LNCaP clone FGC (cell line): ENCODE data around the gene FUCA1.

Experiments used
- DNase-seq: peaks from one replicate; pipeline ENCODE4 v3.0.0-alpha.2; 2011; ENCODE audit warnings: low read depth
- H3K4me3 ChIP-seq: 2 replicates; pipeline ENCODE4 v1.5.1; 2011; ENCODE audit warnings: mild to moderate bottlenecking, low read depth, low read length, control low read depth
- TF ChIP-seq, protein P1 (sequence below): IDR thresholded peaks from 2 replicates; pipeline ENCODE4 v1.5.1; 2012; ENCODE audit warnings: mild to moderate bottlenecking; ENCODE audit not compliant: control insufficient read depth, insufficient read depth; ENCODE audit errors: extremely low read depth

The FUCA1 gene

GRCh38 chr1:23875382-23875781 is 7.3 kb upstream of the FUCA1 start:
- H3K4me3 ChIP-seq = no peak overlapping the region
- DNase-seq = no peak
- TF ChIP-seq, protein P1, sequence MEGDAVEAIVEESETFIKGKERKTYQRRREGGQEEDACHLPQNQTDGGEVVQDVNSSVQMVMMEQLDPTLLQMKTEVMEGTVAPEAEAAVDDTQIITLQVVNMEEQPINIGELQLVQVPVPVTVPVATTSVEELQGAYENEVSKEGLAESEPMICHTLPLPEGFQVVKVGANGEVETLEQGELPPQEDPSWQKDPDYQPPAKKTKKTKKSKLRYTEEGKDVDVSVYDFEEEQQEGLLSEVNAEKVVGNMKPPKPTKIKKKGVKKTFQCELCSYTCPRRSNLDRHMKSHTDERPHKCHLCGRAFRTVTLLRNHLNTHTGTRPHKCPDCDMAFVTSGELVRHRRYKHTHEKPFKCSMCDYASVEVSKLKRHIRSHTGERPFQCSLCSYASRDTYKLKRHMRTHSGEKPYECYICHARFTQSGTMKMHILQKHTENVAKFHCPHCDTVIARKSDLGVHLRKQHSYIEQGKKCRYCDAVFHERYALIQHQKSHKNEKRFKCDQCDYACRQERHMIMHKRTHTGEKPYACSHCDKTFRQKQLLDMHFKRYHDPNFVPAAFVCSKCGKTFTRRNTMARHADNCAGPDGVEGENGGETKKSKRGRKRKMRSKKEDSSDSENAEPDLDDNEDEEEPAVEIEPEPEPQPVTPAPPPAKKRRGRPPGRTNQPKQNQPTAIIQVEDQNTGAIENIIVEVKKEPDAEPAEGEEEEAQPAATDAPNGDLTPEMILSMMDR = no peak

- TF ChIP-seq, protein P1 = no peak
- DNase-seq = no peak
- no peak overlapping the region for H3K4me3 ChIP-seq
Observed at GRCh38 chr1:23872421-23872820, 4.3 kb upstream of the FUCA1 start.

GRCh38 chr1:23869051-23869450 is 961 bp upstream of the FUCA1 start:
- no peak for DNase-seq
- H3K4me3 ChIP-seq = no peak overlapping the region
- TF ChIP-seq, protein P1 = no peak

DNA sequence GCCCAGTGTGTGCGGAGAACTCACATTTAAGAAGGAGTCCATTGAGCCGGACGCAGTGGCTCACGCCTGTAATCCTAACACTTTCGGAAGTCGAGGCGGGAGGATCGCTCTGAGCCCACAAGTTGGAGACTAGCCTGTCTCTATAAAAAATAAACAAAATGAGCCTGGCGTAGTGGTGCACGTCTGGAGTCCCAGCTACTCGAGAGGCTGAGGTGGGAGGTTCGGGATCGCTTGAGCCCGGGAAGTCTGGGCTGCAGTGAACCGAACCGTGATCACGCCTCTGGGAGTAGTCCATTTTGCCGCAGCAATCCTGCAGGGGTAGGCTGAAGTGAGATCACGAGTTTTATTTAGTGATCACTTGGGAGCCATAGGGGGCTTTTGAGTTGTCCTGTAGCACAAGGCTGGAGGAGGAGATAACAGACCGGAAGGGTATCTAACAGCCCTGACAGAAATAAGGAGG is 497 bp upstream of the FUCA1 start:
- peak overlapping the region; percentile 7; the same call in 1 of the 2 replicates for H3K4me3 ChIP-seq
- no peak for DNase-seq
- TF ChIP-seq, protein P1 = no peak

- H3K4me3 ChIP-seq = peak overlapping the region; percentile 60
- TF ChIP-seq, protein P1 = no peak
- DNase-seq = no peak
Observed at GRCh38 chr1:23867542-23867894, 572 bp downstream of the FUCA1 start.

- no peak for DNase-seq
- no peak overlapping the region for H3K4me3 ChIP-seq
Observed at GRCh38 chr1:23865543-23865930, 2.6 kb downstream of the FUCA1 start.

More at GRCh38 chr1:23865543-23865930, 2.6 kb downstream of the FUCA1 start:
- TF ChIP-seq, protein P1 = no peak
